ENCODE data around the gene TLE3.
A peak's percentile ranks its signal among the peaks of the same experiment; 100 is the strongest.

Gene TLE3

GRCh38 chr15:70098461-70099166 is 897 bp upstream of the TLE3 start:
- peak; percentile 19 for DNase-seq

GRCh38 chr15:70098153-70098460 is 390 bp upstream of the TLE3 start:
- no peak for DNase-seq

- DNase-seq, result no peak
Observed at GRCh38 chr15:70097063-70097320, 725 bp downstream of the TLE3 start.

- peak; percentile 37 for DNase-seq
Observed at GRCh38 chr15:70096215-70097062, 1.3 kb downstream of the TLE3 start.

- peak; percentile 14 for DNase-seq
Observed at GRCh38 chr15:70095408-70096214, 2.1 kb downstream of the TLE3 start.

GRCh38 chr15:70094690-70095311 is 2.9 kb downstream of the TLE3 start:
- DNase-seq, result no peak

GRCh38 chr15:70093481-70094319 is 4.0 kb downstream of the TLE3 start:
- peak; percentile 26 for DNase-seq

GRCh38 chr15:70093070-70093469 is 4.6 kb downstream of the TLE3 start:
- DNase-seq, result peak; percentile 31

- peak; percentile 70 for DNase-seq
Observed at GRCh38 chr15:70092464-70093027, 5.2 kb downstream of the TLE3 start.

- no peak for DNase-seq
Observed at GRCh38 chr15:70091726-70092463, 5.8 kb downstream of the TLE3 start.

GRCh38 chr15:70090436-70091296 is 7.1 kb downstream of the TLE3 start:
- DNase-seq, result no peak

GRCh38 chr15:70089692-70089971 is 8.1 kb downstream of the TLE3 start:
- DNase-seq, result no peak

- DNase-seq, result peak; percentile 70
Observed at GRCh38 chr15:70088887-70089691, 8.6 kb downstream of the TLE3 start.

GRCh38 chr15:70088455-70088854 is 9.3 kb downstream of the TLE3 start:
- no peak for DNase-seq

- DNase-seq, result no peak
Observed at GRCh38 chr15:70087708-70088352, 9.9 kb downstream of the TLE3 start.

- no peak for DNase-seq
Observed at GRCh38 chr15:70086636-70087035, 11.1 kb downstream of the TLE3 start.

GRCh38 chr15:70084461-70084860 is 13.3 kb downstream of the TLE3 start:
- no peak for DNase-seq

GRCh38 chr15:70083946-70084345 is 13.8 kb downstream of the TLE3 start:
- DNase-seq, result no peak

GRCh38 chr15:70083418-70083817 is 14.3 kb downstream of the TLE3 start:
- no peak for DNase-seq

Data from fibroblast of upper back skin (primary cell).